HG03439 (cell line): ENCODE measurements around the gene ODR4.
"Not testable (repeated sequence)": the region's sequence is repeated elsewhere in the genome, so short reads cannot be mapped to it uniquely, and the experiment has no call there.

Experiments used
- ATAC-seq: cut with Tn5 transposase; IDR thresholded peaks from one replicate; pipeline ENCODE4 v1.9.1; 2021; ENCODE audit warnings: mild to moderate bottlenecking, moderate library complexity; ENCODE audit not compliant: unreplicated experiment

ODR4 gene

GRCh38 chr1:186420923-186421322 lies 45.3 kb downstream of the ODR4 start:
- peak; percentile 92 for ATAC-seq

GRCh38 chr1:186421446-186421845 lies 45.8 kb downstream of the ODR4 start:
- ATAC-seq, result no peak

GRCh38 chr1:186424539-186424938 lies 48.9 kb downstream of the ODR4 start:
- ATAC-seq, result no peak

GRCh38 chr1:186426118-186426517 lies 50.5 kb downstream of the ODR4 start:
- ATAC-seq, result no peak

GRCh38 chr1:186429017-186429416 lies 53.4 kb downstream of the ODR4 start:
- ATAC-seq, result no peak

GRCh38 chr1:186435336-186435735 lies 59.7 kb downstream of the ODR4 start:
- no peak for ATAC-seq

GRCh38 chr1:186438567-186438966 lies 62.9 kb downstream of the ODR4 start:
- ATAC-seq, result no peak

GRCh38 chr1:186440584-186440983 lies 64.9 kb downstream of the ODR4 start:
- ATAC-seq, result no peak

- no peak for ATAC-seq
Measured at GRCh38 chr1:186442651-186443375, 67.2 kb downstream of the ODR4 start.

- peak; percentile 54 for ATAC-seq
Measured at GRCh38 chr1:186443638-186444037, 68.0 kb downstream of the ODR4 start.

- no peak for ATAC-seq
Measured at GRCh38 chr1:186446152-186446551, 70.5 kb downstream of the ODR4 start.

- no peak for ATAC-seq
Measured at GRCh38 chr1:186454981-186455380, 79.3 kb downstream of the ODR4 start.

- no peak for ATAC-seq
Measured at GRCh38 chr1:186456729-186457255, 81.2 kb downstream of the ODR4 start.

GRCh38 chr1:186459161-186459560 lies 83.5 kb downstream of the ODR4 start:
- not testable (repeated sequence) for ATAC-seq

- ATAC-seq, result no peak
Measured at GRCh38 chr1:186461014-186461413, 85.4 kb downstream of the ODR4 start, which contains the start of gene PDC. Gene PDC (minus strand): TSS chr1:186461114. CDS start chr1:186449459, 11,655 bp downstream.

GRCh38 chr1:186463511-186463910 lies 87.9 kb downstream of the ODR4 start:
- ATAC-seq, result no peak

GRCh38 chr1:186463926-186464325 lies 88.3 kb downstream of the ODR4 start:
- no peak for ATAC-seq

- ATAC-seq, result not testable (repeated sequence)
Measured at GRCh38 chr1:186465491-186465890, 89.9 kb downstream of the ODR4 start.

GRCh38 chr1:186465946-186466345 lies 90.3 kb downstream of the ODR4 start:
- no peak for ATAC-seq
